Measurements from ENCODE around the gene SLC27A5.

- TF ChIP-seq CTCF (IDR thresholded peaks at IDR 0.05) = no peak
- TF ChIP-seq POLR2A (IDR thresholded peaks at IDR 0.05) = no peak
These were observed 1.5 kb downstream of the SLC27A5 start for GRCh38 chr19:58510084-58510862.

All from body of pancreas (tissue), 4 donors.